ENCODE data around the gene PXK. TPM values are rescaled to one million over a fixed set of nuclear protein-coding genes. Genes with fewer than 3 reads are reported as not detected.

The PXK gene
- total RNA-seq, 1 donor from 2014 or later, result 32.0 TPM

DNA sequence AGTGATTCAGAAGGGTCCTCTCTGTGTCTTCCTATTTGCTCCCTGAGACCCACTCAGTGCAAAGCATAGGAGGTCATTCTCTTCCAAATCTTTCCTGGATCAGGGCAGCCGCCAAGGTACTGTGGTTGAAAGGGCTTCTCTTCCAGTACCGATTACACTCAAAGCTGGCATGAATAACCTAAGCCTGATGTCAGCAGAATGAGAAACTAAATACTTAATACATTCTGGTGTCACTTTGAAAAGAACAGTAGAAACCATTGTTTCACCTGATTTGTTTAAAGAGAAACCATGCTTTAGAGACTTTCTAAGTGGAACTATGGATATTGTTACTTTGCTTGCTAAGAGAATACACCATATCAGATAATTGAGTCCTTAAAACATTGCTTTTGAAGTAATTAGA is 50.8 kb downstream of the PXK start:
- no peak for DNase-seq (ENCODE audit: low spot score)
- Mint-ChIP-seq H3K27ac (ENCODE audit: unreplicated experiment) (peak overlapping the region; percentile 94), H3K4me1 (ENCODE audit: low read depth) (peaks cover 57% of the 10 kb centered on the region), H3K9me3 (ENCODE audit: low read depth) (no peaks in the 10 kb centered on the region), H3K27me3 (ENCODE audit: low read depth) (no peaks in the 10 kb centered on the region), H3K4me3 (ENCODE audit: unreplicated experiment) (no peak overlapping the region), H3K36me3 (ENCODE audit: low read depth) (peaks cover 6% of the 10 kb centered on the region)
- TF ChIP-seq, protein P1, sequence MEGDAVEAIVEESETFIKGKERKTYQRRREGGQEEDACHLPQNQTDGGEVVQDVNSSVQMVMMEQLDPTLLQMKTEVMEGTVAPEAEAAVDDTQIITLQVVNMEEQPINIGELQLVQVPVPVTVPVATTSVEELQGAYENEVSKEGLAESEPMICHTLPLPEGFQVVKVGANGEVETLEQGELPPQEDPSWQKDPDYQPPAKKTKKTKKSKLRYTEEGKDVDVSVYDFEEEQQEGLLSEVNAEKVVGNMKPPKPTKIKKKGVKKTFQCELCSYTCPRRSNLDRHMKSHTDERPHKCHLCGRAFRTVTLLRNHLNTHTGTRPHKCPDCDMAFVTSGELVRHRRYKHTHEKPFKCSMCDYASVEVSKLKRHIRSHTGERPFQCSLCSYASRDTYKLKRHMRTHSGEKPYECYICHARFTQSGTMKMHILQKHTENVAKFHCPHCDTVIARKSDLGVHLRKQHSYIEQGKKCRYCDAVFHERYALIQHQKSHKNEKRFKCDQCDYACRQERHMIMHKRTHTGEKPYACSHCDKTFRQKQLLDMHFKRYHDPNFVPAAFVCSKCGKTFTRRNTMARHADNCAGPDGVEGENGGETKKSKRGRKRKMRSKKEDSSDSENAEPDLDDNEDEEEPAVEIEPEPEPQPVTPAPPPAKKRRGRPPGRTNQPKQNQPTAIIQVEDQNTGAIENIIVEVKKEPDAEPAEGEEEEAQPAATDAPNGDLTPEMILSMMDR (IDR thresholded peaks at IDR 0.05), result no peak

DNA sequence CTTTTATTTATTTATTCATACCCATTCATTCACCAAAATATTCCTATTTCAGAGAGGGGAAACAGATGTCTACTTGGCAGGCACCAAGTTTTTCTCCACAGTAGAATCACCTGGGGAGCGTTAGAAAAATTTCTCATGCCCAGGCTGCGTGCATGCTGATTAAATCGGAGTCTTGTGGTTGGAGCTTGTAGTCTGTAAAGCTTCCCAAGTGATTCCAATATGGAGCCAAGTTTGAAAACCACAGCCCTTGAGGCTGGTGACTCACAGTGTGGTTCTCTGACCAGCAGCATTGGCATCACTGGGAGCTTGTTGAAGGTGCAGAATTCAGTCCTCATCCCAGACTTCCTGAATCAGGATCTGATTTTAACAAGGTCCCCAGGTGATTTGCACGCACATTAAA is 51.2 kb downstream of the PXK start:
- Mint-ChIP-seq H3K4me1 (ENCODE audit: low read depth) (peaks cover 61% of the 10 kb centered on the region), H3K9me3 (ENCODE audit: low read depth) (no peaks in the 10 kb centered on the region), H3K36me3 (ENCODE audit: low read depth) (peaks cover 6% of the 10 kb centered on the region), H3K27me3 (ENCODE audit: low read depth) (no peaks in the 10 kb centered on the region), H3K27ac (ENCODE audit: unreplicated experiment) (peak overlapping the region; percentile 94), H3K4me3 (ENCODE audit: unreplicated experiment) (no peak overlapping the region)
- no peak for DNase-seq (ENCODE audit: low spot score)
- TF ChIP-seq, protein P1 (IDR thresholded peaks at IDR 0.05), result no peak

DNA sequence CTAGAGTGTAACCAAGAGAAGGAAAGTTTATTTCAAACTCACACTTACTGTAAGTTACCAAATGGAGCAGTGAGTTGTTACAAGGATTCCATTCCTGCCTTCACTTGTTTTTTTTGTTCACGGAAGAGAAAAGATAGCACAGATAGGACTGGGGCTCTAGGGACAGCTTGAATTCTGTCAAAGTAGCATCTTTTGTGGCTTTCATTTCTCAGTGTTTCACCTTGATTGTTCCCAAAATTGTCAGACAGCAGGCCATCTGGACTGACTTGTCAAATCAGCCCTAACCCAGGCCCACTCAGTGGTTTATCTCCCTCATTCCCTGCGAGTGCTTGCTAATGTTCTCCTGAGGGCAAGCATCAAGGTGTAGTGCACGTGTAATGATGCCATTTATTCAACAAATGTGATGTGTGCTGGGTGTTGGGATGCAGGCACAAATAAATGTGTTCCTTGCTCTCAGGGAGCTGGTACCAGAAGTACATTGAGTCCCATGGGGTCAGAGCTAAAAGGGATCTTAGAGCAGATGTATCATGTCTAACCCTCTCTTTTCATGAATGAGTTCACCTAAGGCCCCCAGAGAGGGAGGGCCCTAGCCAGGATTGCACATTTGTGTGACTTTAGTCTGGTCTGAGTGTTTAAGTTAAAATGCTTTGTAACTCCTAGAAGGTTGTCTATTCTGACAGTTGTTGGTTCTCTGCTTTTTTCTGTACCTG is 51.8 kb downstream of the PXK start:
- H3K27ac Mint-ChIP-seq (ENCODE audit: unreplicated experiment), result peak overlapping the region; percentile 94
- H3K9me3 Mint-ChIP-seq (ENCODE audit: low read depth), result no peaks in the 10 kb centered on the region
- H3K27me3 Mint-ChIP-seq (ENCODE audit: low read depth), result no peaks in the 10 kb centered on the region
- no peak overlapping the region for H3K4me3 Mint-ChIP-seq (ENCODE audit: unreplicated experiment)
- no peak for DNase-seq (ENCODE audit: low spot score)
- H3K4me1 Mint-ChIP-seq (ENCODE audit: low read depth), result peaks cover 67% of the 10 kb centered on the region
- TF ChIP-seq, protein P1 (IDR thresholded peaks at IDR 0.05), result no peak
- H3K36me3 Mint-ChIP-seq (ENCODE audit: low read depth), result peaks cover 6% of the 10 kb centered on the region

DNA sequence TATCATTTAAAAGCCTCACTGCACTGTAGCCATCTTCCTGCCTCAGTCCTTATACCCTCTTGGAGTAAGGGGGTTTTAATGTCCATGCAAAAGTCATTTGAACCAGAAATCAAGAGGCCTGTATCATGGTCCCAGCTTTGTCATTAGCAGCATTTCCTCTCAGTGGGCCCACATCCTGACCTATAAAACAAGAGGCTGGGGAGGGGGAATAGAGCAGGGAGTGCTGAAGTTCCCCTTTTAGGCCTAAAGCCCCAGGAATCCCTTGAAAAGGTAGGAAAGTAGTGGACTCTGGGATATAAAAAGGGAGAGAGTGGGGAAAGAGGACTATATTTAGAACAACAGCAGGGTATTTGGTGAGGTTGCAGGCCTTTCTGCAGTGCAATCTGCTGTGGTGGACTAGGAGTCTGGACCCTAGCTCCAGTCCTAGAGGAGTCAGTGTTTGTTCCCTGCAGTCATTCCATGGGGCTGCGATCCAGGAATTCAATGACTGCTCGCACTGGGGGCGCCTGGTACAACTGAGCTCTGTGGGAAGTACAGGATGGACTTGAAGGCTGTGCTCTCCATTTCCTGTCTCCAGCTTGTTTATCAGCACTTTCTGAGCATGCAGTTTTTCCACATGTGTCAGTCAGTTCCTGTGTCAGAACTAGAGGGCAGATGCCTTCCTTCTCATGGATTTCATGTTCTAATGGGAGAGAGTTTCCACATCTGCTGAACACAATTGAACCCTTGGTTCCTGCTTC is 54.1 kb downstream of the PXK start:
- Mint-ChIP-seq H3K9me3 (ENCODE audit: low read depth) (no peaks in the 10 kb centered on the region), H3K27ac (ENCODE audit: unreplicated experiment) (peak overlapping the region; percentile 88), H3K4me3 (ENCODE audit: unreplicated experiment) (no peak overlapping the region), H3K27me3 (ENCODE audit: low read depth) (no peaks in the 10 kb centered on the region), H3K4me1 (ENCODE audit: low read depth) (peaks cover 67% of the 10 kb centered on the region), H3K36me3 (ENCODE audit: low read depth) (peaks cover 11% of the 10 kb centered on the region)
- TF ChIP-seq, protein P1 (IDR thresholded peaks at IDR 0.05), result peak; percentile 32
- DNase-seq (ENCODE audit: low spot score), result no peak

- H3K27me3 Mint-ChIP-seq (ENCODE audit: low read depth), result no peaks in the 10 kb centered on the region
- no peak overlapping the region for H3K4me3 Mint-ChIP-seq (ENCODE audit: unreplicated experiment)
- H3K4me1 Mint-ChIP-seq (ENCODE audit: low read depth), result peaks cover 65% of the 10 kb centered on the region
- peak overlapping the region; percentile 88 for H3K27ac Mint-ChIP-seq (ENCODE audit: unreplicated experiment)
- DNase-seq (ENCODE audit: low spot score), result no peak
- no peaks in the 10 kb centered on the region for H3K9me3 Mint-ChIP-seq (ENCODE audit: low read depth)
- H3K36me3 Mint-ChIP-seq (ENCODE audit: low read depth), result peaks cover 16% of the 10 kb centered on the region
- TF ChIP-seq, protein P1 (IDR thresholded peaks at IDR 0.05), result no peak
Observed at GRCh38 chr3:58387650-58388546, 55.2 kb downstream of the PXK start.

All from chondrocyte (in vitro differentiated cells).